ENCODE data around the gene ELF4.

ELF4 gene

DNA sequence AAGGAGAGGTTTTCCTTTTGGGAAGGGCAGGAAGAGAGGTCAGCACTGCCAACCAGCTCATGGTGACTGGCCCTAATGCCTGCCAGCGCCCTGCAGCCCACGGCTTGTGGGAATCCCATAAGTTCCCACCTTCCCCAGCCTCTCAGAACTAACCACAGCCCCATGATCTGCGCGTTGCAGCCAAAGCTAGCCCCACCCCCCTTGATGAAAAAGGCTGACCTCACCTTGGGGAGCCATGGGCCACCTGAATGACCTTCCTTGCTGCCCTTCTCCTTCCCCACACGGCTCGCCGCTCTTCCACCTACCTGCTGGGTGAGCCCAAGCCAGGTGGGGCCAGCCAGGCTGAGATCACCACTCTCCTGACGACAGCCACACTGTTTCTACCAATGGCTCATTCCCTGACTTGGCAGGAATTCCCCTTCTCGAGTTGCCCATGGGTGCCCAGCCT is 3.9 kb upstream of the ELF4 start:
- no peak for DNase-seq (ENCODE audit: low read depth)

DNA sequence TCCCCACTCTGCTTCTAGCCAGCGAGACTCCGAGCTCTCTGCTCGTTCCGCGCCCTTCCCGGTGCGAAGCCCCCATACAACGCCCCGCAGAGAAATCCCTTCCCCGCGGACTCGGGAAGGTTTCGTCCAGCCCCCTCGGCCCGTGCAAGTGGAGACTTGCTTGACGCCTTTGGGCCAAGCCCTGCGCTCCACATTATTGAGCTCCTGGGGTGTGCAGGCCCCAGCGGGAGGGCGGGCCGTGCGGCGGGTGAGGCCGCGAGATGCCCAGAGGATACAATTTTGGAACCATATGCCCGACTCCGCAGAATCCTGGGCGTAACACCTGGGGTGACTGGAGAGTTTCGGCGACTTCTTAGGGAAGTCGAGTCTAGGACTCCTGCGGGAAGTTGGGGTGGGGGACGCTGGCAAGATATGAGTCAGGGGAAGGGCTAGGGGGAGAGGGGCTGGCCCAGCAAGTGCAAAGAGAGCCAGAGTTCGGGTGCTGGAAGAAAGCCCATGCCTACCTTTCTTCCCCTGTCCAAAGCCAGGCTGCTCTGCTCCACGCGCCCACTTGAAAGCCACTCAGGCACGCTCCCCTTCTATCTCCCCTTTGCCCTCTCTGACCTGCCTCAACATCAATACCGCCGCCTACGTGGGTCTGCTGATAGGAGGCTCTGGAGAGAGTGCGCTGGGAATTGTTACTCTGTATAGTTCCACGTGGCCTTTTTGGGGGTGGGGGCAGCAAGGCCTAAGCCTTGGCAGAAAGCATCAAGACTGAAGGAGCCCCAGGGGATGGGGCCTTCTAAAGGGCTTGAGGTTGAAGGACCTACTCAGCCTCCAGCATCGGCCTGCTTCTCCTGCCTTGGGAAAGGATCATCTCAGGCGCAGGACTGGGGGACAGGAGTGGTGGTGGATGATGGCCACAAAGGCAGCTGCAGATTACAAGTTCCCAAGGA is 1.2 kb upstream of the ELF4 start:
- DNase-seq (ENCODE audit: low read depth), result no peak

DNA sequence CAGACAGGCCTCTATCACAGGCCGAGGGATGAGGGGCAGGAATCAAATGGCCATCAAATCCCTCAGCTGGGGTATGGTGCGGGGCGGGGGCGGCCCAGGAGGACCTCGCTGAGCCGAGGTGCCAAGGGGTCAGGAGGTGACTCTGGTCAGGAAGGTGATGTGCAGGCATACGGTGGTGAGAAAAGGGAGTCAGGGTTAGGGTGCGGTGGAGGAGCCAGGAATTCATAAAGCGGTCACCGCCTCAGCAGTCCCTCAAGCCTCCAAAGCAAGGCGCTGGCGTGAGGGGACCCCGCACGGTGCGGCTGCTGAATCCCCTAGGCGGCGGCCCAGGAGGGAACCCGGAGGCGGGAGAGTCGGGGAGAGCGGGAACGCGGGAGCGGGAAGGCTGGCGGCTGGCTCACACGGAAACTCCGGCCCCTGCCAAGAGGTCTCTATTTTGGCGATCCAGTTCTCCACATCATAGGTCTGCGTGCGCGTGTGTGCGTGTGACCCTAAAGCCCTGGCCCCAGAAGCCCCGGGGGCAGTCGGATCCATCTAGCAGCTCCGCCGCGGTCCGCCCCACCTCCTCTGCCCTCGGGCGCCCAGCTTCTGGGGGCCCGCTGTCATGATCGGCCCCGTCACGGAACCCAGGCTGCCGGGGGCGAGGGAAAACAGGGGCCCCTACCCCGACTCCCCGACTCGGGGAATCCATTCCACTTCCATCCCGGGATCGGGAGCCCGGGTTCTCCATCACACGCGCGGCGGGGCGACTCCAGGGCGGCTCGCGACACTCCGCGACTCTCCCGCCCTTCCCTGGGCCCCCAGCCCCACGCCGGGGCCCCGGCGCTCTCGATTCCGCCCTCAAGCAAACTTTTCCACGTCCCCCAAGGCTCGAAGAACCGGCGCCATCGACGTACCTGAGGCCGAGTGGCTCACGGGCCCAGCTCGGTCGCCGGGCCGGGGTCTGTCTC is 593 bp downstream of the ELF4 start:
- peak; percentile 46 for DNase-seq (ENCODE audit: low read depth)

DNA sequence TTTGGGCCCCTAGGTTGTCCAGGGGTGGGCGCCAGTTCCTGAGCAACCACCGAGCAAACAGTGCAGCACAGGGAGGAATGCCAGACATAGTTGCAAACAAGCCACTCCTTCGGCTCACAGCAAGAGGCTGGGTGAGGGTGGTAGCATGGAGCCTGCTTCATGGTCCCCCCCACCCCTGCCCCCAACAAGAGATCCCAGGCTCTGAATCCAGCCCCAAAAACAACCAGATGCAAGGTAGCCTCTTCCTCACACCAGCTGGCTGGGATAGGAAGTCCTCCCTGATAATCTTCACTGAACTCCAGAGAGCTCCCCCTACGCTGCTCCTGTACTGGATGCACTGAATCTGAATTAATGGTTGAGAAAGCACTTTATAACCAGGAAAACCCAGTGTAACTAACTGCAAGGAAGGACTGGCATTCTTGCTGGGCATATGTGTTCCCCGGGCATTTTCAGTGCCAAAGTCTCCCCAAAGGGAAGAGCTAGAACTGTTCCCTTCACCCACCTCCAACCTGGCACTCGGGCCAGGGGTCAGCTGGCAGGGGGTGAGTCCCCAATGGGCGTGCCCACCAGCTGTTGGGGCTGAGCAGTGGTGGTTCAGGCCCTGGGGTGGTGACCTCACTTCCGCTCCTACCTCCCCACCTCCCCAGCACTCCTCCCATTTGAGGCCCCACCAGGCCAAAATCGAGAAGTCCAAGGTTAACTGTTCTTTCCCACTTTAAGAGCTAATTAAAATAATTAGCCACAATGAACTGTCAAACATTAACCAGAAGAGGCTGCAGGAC is 1.5 kb downstream of the ELF4 start:
- no peak for DNase-seq (ENCODE audit: low read depth)

DNA sequence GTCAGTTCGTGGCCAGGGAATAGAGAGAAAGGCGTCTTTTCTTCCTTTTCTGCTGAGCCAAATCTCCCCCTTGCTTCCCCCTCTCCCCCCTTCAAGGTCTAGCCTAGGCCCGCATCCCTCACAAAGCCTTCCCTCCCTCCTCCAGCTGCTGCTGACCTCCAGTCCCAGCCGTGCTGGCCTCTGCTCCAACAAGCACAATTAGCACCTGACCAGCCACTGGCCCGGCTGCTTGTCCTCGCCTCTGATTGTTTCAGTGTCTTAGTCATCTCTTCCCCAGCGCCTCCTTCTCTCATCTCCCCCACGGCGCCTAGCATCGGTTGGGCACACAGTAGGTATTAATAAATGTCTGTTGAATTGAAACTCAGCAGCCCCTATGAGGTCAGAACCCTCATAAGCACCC is 4.2 kb downstream of the ELF4 start:
- DNase-seq (ENCODE audit: low read depth), result no peak

DNA sequence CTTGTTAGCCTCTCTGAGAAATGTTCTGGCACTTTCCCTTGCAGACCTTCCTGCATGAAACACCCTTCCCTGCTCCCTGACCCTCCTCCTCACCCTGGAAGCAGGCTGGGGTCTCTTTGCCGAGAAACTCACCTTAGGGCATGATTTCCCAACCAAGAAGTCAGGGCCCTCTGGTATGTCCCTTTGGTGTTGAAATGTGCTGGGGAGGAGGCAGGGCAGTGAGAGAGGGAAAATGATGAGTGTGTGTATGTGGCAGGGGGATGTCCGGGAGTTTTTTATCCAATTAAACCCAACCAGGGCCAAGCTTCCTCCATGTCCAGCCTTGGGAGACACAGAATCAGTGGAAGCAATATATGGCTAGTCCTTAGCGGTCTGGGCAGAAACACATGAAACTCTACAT is 5.1 kb downstream of the ELF4 start:
- DNase-seq (ENCODE audit: low read depth), result no peak

DNA sequence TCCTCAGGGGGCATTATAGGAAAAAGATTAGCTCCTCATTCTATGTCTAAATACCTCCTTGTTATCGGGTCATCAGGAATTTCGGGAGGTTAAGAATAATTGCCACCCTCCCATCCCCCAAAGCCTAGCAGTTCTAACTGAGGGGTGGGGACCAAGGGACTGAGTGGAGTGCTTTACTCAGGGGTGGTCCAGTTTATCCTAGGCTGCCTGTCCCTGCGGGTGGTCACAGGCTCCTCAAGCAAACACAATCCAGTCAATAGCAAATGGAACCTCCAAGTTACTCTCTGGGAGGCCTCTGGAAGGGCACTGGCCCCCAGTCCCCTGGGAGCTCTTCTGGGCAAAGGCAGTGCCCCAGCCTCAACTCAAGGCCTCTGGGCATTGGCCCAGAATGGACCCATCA is 6.7 kb downstream of the ELF4 start:
- DNase-seq (ENCODE audit: low read depth), result no peak

DNA sequence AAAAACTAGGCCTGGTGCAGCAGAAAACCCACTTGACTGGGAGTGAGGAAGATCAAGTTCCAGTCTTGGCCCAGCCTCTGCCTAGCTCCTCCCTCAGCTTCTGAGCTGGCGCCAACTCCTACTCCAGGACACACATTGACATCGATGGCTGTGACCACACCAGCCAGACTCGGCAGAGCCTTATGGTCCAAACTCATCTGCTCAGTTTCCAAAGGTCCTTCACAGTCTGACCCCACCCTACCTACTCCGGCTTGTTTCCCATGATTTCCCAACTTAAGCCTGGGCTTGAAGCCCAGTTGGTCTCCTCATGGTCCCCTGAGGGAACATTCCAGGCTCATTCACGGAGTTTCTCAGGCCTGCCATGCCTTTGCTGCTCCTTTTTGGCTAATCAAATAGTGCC is 10.1 kb downstream of the ELF4 start:
- DNase-seq (ENCODE audit: low read depth), result peak; percentile 97

DNA sequence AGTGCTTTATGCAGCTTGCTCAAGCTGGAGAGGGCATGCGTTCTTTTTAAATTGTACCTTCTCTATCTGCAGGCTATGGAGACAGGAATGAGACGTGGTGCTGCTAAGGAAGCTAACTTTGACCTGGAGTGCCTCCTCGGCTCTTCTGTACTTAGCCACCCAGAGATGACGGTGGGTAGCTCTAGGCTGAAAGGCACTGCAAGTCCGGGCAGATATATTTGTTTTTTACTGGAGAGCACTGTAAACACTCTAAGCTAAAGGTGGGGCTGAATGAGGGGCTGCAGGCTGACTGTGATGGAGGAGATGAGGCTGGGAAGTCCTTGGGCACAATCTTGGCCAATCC is 12.1 kb downstream of the ELF4 start:
- no peak for DNase-seq (ENCODE audit: low read depth)

DNA sequence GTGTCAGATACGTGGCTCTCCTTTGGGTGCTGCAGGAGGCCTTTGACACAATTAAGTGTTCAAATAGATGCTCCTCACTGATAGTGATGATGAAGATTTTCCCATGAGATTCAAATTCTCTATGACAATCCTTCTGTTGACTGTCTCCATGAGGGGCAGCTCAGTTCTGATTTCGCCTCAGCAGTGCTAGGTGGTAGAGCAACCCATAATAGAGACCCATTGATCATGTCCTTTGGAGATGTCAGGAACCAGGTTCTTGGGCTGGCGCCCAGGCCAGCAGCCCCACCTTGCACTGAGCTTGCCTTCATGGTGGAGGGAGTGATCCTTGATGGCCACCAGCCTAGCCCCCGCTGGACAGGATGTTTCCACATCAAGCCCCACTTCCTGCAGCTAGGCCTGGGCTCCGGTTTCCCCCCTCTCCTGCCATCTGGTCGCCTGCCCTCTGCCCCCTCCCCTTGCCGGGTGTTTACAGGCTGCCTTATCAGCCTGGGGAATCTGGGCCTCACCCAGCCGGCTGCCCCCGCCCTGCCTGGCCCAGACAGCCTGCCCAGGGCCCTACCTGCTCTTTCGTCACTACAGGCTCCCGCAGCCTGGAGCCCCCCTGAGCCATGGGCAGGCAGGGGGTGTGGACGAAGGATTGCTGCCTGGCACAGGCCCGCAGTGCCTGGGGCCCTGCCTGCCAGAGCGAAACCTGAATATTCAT is 12.6 kb downstream of the ELF4 start:
- DNase-seq (ENCODE audit: low read depth), result no peak

DNA sequence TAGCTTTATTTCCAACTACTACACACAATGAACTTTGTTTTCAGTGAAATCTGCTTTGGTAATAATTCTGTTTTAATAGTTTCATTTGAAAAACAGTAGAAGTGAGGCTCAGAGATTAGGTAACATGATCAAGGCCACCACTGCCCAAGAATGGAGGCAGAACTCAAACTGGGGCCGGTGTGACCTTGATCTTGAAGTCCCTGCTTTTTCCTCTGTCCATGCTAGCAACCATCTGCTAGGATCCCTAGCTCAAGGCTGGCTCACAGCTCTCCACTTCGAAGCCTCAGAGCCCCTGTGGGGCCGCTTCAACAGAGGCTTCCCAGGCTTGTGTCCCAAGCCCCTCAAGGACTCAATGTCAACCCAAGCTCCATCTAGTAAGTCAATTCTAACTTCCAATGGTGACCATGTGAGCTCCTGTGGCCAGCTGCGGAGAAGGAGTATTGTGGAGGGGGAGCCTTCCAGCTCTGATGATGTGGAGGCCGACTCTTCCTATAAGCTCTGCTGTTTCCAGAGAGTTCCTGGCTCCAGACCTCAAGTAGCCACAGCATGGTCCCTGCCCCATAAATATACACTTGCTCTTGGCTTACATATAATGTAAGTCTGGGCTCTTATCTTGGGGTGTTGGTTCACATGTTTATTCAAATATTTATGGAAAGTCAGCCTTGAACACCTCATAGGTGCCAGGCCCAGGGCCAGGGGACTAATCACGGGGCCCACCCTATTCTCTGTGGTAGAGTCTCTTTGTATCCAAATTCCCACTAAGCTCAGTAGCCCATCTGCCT is 14.9 kb downstream of the ELF4 start:
- DNase-seq (ENCODE audit: low read depth), result no peak

DNA sequence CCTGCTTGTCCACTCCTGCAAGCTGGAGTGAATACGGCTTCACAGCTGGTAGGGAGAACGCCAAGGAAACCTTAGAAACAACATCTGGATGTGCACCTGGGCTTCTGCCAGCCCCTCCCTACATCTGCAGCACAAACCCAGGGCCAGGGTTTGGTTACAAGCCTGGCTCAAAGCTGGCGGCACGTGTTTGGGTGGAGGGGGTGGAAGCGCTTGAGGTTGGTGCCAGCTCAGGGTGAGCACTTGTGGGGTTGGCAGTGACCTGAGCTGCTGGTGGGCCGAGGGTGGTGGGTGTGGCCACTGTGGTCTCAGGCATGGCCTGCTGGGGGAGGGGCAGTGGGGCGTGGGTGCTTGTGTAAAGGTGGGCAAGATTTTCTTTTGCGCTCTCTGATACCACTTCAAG is 15.6 kb downstream of the ELF4 start:
- no peak for DNase-seq (ENCODE audit: low read depth)

DNA sequence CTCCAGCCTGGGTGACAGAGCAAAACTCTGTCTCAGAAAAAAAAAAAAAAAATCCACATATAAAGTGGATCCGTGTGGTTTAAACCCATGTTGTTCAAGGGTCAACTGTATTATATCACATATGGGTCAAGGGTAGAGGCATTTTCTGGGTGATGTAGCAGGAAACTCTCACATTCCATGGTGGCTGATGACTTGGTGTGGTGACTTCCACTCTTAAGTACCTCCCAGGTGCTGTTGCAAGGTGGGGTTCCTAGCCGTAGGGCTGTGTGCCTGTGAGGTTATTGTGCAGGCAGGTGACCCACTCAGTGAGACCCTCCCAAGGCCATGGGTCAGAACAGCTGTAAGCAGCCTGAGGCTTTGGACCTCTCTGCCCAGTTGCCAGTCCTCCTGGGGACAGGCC is 17.0 kb downstream of the ELF4 start:
- no peak for DNase-seq (ENCODE audit: low read depth)

DNA sequence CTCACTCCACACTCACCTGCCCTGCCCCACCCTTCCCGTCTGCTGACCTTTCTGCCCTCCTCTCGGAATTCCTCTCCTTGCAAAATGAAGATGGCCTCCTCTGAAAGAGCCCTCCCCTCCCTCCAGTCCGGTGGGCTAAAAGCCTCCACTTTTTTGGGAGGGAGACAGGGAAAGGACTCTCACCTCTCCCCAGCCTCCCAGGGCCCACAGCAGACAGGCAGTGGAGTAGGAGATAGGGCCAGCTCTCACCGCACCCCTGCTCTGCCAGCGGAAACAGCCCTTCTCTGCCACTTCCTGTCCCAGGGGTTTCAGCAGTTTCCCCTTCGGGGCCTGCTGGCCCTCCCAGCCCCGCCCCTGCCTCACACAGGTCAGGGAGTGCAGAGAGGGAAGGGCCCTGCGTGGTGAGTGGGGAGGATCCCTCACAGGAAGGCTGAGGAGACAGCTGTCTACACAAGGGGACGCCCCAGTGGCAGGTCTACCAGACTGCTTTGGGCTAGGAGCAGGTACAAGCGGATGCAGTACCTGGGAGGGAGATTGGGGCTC is 18.2 kb downstream of the ELF4 start:
- DNase-seq (ENCODE audit: low read depth), result no peak

DNA sequence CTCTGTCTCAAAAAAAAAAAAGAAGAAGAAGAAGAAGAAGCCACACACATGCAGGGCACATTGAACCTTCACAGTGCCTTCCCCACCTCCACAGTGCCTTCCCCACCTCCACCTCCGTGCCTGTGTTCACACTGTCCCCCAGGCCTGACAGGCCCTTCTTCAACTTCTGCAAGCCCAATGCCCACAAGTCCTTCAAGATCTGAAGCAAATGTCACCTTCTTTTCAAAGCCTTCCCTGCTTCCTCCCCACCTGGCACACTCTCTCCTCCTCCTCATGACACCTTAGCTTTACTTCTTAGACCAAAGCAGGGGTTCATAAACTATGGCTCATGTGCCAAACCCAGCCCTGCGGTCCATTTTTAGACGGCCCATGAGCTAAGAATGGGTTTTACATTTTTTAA is 19.9 kb downstream of the ELF4 start:
- no peak for DNase-seq (ENCODE audit: low read depth)

DNA sequence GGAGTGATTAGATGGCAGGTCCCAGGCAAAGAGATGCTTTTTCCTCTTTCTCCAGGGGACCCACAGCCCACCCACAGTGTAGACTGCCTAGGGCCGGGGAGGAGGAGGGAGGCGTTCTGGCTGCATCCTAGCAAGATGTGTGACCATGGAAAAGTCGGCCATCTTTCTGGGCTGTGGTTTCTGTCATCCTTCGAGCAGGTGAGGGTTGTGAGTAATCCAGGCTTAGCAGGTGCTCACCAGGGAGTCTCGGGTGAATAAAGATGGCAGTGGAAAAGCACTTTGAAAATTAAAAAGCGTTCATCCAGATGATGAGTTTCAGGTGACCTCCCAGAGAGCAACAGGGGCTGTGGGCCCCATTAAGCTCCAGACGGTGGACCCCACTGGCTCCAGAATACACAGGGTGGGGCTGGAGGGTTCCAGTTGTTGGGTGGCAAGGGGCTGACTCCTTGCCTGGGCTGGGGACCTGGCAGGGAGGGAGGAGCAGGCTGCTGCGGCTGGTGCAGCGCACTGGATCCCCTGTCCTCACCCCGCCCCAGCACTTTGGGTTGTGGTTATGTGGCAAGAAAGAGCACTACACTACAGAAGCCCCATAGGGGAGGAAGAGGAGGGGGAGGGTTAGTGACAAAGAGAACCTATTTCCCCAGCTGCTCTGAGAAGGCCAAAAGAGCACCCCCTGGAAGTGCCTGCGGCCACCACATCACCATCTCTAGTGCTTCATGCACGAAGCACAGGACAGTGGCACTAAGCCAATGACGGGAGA is 23.7 kb downstream of the ELF4 start:
- no peak for DNase-seq (ENCODE audit: low read depth)

DNA sequence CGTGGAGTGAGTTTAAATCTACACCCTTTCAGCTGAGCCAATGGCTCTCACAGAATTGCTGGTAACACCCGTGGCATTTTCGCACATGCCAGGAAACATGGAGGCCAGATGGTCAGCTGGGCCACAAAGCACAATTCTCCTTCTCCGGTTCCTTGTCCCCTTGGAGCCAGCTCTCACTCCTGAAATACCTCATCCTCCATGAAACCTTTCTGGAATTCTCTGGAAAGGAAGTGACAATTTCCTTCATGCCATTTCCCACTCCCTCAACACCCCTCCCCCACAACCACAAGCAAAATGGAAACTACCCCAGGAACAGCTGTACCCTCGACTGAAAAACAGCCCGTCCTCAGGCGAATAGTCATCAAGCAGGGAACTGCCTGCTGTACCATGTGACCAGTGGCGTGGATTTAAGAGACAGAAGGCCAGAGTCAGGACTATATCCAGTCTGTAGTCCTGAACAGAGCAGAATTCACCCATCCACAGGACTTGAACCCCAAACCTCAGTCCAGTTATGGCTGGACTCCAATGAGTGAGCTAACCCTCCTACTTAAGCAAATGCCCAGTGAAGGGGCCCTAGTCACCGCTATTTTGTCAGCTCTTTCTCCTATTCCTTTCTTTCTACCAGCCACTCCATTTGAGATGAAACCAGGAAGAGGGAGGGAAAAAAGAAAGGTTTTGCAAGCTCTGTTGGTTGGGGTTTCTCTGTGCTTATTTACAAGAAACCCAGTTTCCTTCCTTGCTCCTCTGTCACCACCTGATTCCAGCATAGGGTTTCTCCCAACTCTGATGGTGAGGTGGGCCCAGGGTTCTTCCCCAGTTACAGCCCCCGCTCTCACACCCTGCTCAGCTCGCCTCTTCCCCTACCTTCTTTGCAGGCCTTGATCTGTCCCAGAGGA is 24.5 kb downstream of the ELF4 start:
- DNase-seq (ENCODE audit: low read depth), result no peak

DNA sequence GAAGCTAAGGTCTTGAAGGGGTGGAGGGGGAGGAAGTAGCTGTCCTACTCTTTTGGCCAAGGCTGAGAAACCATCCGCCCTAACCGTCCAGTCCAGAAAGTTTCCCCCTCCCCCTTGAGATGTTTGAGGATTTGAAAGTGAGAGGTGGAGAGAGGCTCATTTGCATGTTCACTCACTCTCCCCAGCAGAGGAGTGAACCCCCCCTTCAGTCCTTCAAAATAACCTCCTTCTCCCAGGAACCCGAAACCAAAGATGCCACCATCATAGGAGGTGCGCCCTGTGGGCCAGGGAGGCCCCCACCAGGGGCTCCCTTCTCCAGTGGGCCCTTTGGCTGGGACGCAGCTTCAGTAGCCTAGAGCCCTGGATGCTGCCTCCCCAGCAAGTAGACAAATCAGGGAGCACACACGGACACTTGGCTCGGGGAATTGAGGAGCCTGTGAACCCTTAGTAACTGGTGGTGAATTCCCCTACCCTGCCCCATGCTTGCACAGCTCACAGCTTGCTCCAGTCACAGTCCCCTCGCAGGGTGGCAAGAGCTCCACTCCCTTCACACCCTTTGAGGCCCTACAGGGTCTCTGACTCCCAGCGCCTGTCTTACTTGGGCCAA is 25.6 kb downstream of the ELF4 start:
- DNase-seq (ENCODE audit: low read depth), result no peak
